K562 (cell line): ENCODE measurements around the gene HRC. TPM values are rescaled to one million over a fixed set of nuclear protein-coding genes. Genes with fewer than 3 reads are reported as not detected.
A peak's percentile ranks its signal among the peaks of the same experiment; 100 is the strongest.

Experiments
- ATAC-seq: fragments of 200-7000 bp; cut with Tn5 transposase; 3 replicates; pipeline ENCODE4 v1.9.1; 2020; ENCODE audit warnings: moderate library complexity
- BruUV-seq: library from RNA; stranded (reverse); fragments of 400-500 nt; replicated peaks from 2 replicates; lab custom pipeline; 2021; lab: Mats Ljungman, UMichigan
- CTCF ChIA-PET: fragments of 300-600 bp; formaldehyde crosslinking; extraction: SDS; loops from one replicate; lab custom pipeline; 2021; ENCODE audit warnings: low intra/inter-chr PET ratio; lab: Yijun Ruan, JAX
- POLR2A ChIA-PET: fragments of 300-600, 350-650 bp; sonication (Branson Sonifier 250); formaldehyde crosslinking; extraction: SDS; loops from one replicate; lab custom pipeline; 2021; ENCODE audit warnings: antibody characterized with exemption, inconsistent platforms; lab: Yijun Ruan, JAX
- DNase-seq, 4 experiments: peaks; one replicate each; pipeline versions ENCODE4 v3.0.0 to v3.0.0-alpha.2; 2011 to 2018; ENCODE audit warnings: low spot score in 3 of 4, mixed read lengths in 3 of 4; ENCODE audit errors: extremely low read depth in 1 of 4
- FAIRE-seq: peaks from 2 replicates; lab custom pipeline; 2011; peaks lifted over from hg19 to GRCh38; lab: Jason Lieb, UNC
- H2AFZ ChIP-seq: 2 replicates; pipeline ENCODE4 v1.6.0; 2011; ENCODE audit warnings: low read depth, low read length, control low read depth, inconsistent platforms
- H3K27ac ChIP-seq: fragments of 200-600 bp; 3 replicates; pipeline ENCODE4 v1.8.0; 2011; ENCODE audit warnings: low read depth, mild to moderate bottlenecking, control low read depth, inconsistent platforms, low read length, moderate library complexity, mixed read lengths; ENCODE audit errors: extremely low read depth
- H3K27me3 ChIP-seq, 2 experiments: fragments of 300-600 bp in 1 of 2; 2 replicates in 1 of 2; 3 replicates in 1 of 2; pipeline versions ENCODE4 v1.6.0 to v1.8.0; 2011; ENCODE audit warnings: inconsistent platforms in 2 of 2, low read length in 2 of 2, mild to moderate bottlenecking in 1 of 2, mixed read lengths in 1 of 2, moderate library complexity in 1 of 2; ENCODE audit not compliant: control insufficient read depth in 2 of 2, insufficient read depth in 2 of 2
- H3K36me3 ChIP-seq: fragments of 300-600 bp; 3 replicates; pipeline ENCODE4 v1.8.0; 2011; ENCODE audit warnings: mild to moderate bottlenecking, low read length, inconsistent platforms; ENCODE audit not compliant: control insufficient read depth, insufficient read depth
- H3K4me1 ChIP-seq, 2 experiments: fragments of 200-600 bp in 1 of 2; replicated peaks in 1 of 2; 2 replicates in 1 of 2; 3 replicates in 1 of 2; pipeline versions ENCODE4 v1.5.1 to v1.8.0; 2011; ENCODE audit warnings: inconsistent platforms in 2 of 2, low read length in 2 of 2, mild to moderate bottlenecking in 1 of 2, mixed read lengths in 1 of 2, moderate library complexity in 1 of 2; ENCODE audit not compliant: control insufficient read depth in 2 of 2, insufficient read depth in 2 of 2
- H3K4me2 ChIP-seq: 2 replicates; pipeline ENCODE4 v1.6.1; 2011; ENCODE audit warnings: low read length, control low read depth, inconsistent platforms, mixed read lengths; ENCODE audit not compliant: insufficient read depth
- H3K4me3 ChIP-seq: fragments of 200-600 bp; sonication (generic), shearing (Covaris generic); 2 replicates; pipeline ENCODE4 v1.5.1; 2016; ENCODE audit warnings: control low read depth, inconsistent platforms
- H3K79me2 ChIP-seq: fragments of 200-600 bp; 3 replicates; pipeline ENCODE4 v1.8.0; 2011; ENCODE audit warnings: low read length, inconsistent platforms; ENCODE audit not compliant: control insufficient read depth, insufficient read depth
- H3K9ac ChIP-seq, 2 experiments: 2 replicates each; pipeline versions ENCODE4 v1.6.0 to v1.6.1; 2011; ENCODE audit warnings: low read depth in 2 of 2, low read length in 2 of 2, control low read depth in 1 of 2, inconsistent platforms in 1 of 2, mild to moderate bottlenecking in 1 of 2, mixed read lengths in 1 of 2; ENCODE audit not compliant: insufficient read depth in 1 of 2
- H3K9me1 ChIP-seq: one replicate; pipeline ENCODE4 v1.6.0; 2011; ENCODE audit warnings: inconsistent platforms, mild to moderate bottlenecking, low read length, moderate library complexity; ENCODE audit not compliant: control insufficient read depth, insufficient read depth
- H3K9me3 ChIP-seq: replicated peaks from 2 replicates; pipeline ENCODE4 v1.5.1; 2011; ENCODE audit warnings: low read depth, low read length, inconsistent platforms; ENCODE audit not compliant: control insufficient read depth, insufficient read depth
- H4K20me1 ChIP-seq: replicated peaks from 2 replicates; pipeline ENCODE4 v1.6.1; 2011; ENCODE audit warnings: low read length, inconsistent platforms, mixed read lengths; ENCODE audit not compliant: control insufficient read depth, insufficient read depth
- CREB1 ChIP-seq, 2 experiments: sonication (generic) in 1 of 2; formaldehyde crosslinking in 1 of 2; IDR thresholded peaks; 2 replicates each; pipeline versions ENCODE4 v1.6.1 to v1.8.0; 2012 to 2022; ENCODE audit warnings: inconsistent platforms in 1 of 2, mild to moderate bottlenecking in 1 of 2, missing genetic modification reagents in 1 of 2, moderate library complexity in 1 of 2
- NR2C1 ChIP-seq, 2 experiments: fragments of 450-650 bp; IDR thresholded peaks; 2 replicates each; pipeline ENCODE4 v1.6.1; 2017; ENCODE audit warnings: mild to moderate bottlenecking in 2 of 2, antibody characterized with exemption in 1 of 2, inconsistent platforms in 1 of 2, missing compliant biosample characterization in 1 of 2, missing genetic modification characterization in 1 of 2
- POLR2A ChIP-seq: fragments of 450-650 bp; conservative IDR thresholded peaks from 2 replicates; pipeline ENCODE4 v1.6.1; 2016
- TARDBP ChIP-seq: fragments of 450-650 bp; IDR thresholded peaks from 2 replicates; pipeline ENCODE4 v1.6.1; 2016
- ZNF76 ChIP-seq: fragments of 250-450 bp; sonication (Bioruptor Pico); IDR thresholded peaks from 2 replicates; pipeline ENCODE4 v1.4.0; 2020; ENCODE audit warnings: mild to moderate bottlenecking, moderate library complexity, borderline replicate concordance
- WGBS: fragments of 100-300 bp; shearing (Covaris generic); methylation state at CpG from one replicate; pipeline ENCODE4 v1.1.6; 2016; ENCODE audit warnings: low coverage, mixed read lengths; ENCODE audit not compliant: insufficient coverage; ENCODE audit errors: missing lambda C conversion rate; 5-methylcytosine and 5-hydroxymethylcytosine counted together
- in situ Hi-C: fragments of 300-500 bp; cut with MboI; formaldehyde crosslinking; loops from 4 replicates; pipeline ENCODE4 v1.15.0; 2018; ENCODE audit warnings: inconsistent platforms, mixed read lengths
- intact Hi-C: fragments of 100-400 bp; cut with micrococcal nuclease; formaldehyde crosslinking; loops from 2 replicates; pipeline ENCODE4 v1.14.2; 2022
- polyA plus RNA-seq, 8 experiments: library from polyadenylated mRNA; depleted of rRNA in 4 of 8; stranded (reverse) in 5 of 8; unstranded in 3 of 8; fragments of >200 nt; fragmentation: Nextera tagmentation in 2 of 8; fragmentation: Illumina TruSeq in 1 of 8; extraction: Ambion mirVana in 2 of 8; extraction: Trizol in 1 of 8; gene quantifications; 2 replicates each; pipeline versions ENCODE4 v1.2.1 to v1.2.3, GENCODE V29; 2011 to 2014; ENCODE audit warnings: inconsistent platforms in 1 of 8, missing spikeins in 1 of 8
- total RNA-seq, 7 experiments: library from RNA; depleted of rRNA in 6 of 7; stranded (reverse); fragments of >200 nt in 6 of 7; fragmentation: Illumina TruSeq in 2 of 7; extraction: Trizol in 2 of 7; gene quantifications; 2 replicates each; pipeline versions ENCODE4 v1.2.1 to v1.2.3, GENCODE V29; 2011 to 2021; ENCODE audit warnings: low replicate concordance in 1 of 7
- TF ChIP-seq, protein P1 (sequence below): sonication (generic); formaldehyde crosslinking; IDR thresholded peaks from 2 replicates; pipeline ENCODE4 v1.8.0; 2022; ENCODE audit warnings: mild to moderate bottlenecking, missing genetic modification reagents
- TF ChIP-seq, protein P2 (sequence below): sonication (generic); formaldehyde crosslinking; IDR thresholded peaks from 2 replicates; pipeline ENCODE4 v1.4.0; 2020; ENCODE audit warnings: mild to moderate bottlenecking, missing genetic modification reagents
- TF ChIP-seq, protein P3 (sequence below): IDR thresholded peaks from 2 replicates; pipeline ENCODE4 v1.6.1; 2011; ENCODE audit not compliant: insufficient read length; ENCODE audit errors: extremely low read depth

HRC gene
- total and polyA plus RNA-seq, 9 of the 15 experiments (the other 6 are each of a cell fraction or from before 2014, with no cell fraction given), result 0.66 to 18.7 (median 13.1) TPM

DNA sequence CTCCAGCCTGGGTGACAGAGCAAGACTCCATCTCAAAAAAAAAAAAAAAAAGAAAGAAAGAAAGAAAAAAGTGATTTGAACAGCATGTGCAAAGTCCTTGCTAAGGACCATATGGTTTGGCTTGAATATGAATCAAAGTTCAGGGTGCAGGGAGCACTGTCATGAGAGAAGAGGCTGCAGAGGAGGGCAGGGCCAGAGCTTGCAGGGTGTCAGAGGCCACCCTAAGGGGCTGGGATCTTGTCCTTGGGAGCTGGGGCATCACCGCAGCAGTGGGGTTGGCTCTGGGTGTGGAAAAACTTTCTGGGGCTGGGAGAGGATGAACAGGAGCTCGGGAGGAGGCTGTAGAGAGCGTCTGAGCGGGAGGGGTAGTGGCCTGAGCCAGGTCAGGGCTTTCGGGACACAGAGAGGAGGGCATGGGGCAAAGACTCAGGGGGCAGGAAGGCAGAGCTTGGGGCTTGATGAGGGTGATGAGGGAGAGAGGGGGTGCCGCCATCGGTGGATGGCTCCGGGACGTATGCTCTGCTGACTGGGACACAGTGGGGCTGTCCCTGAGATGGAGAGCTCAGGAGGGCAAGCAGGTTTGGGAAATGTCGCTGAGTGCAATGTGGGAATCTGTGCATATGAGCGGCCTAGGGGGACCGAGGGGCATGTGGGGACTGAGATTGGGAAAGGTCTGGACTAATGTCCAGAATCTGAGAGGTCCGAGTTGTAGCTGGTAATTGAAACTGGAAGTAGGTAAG, 5.4 kb upstream of the HRC start (continued):
- TF ChIP-seq, protein P1, sequence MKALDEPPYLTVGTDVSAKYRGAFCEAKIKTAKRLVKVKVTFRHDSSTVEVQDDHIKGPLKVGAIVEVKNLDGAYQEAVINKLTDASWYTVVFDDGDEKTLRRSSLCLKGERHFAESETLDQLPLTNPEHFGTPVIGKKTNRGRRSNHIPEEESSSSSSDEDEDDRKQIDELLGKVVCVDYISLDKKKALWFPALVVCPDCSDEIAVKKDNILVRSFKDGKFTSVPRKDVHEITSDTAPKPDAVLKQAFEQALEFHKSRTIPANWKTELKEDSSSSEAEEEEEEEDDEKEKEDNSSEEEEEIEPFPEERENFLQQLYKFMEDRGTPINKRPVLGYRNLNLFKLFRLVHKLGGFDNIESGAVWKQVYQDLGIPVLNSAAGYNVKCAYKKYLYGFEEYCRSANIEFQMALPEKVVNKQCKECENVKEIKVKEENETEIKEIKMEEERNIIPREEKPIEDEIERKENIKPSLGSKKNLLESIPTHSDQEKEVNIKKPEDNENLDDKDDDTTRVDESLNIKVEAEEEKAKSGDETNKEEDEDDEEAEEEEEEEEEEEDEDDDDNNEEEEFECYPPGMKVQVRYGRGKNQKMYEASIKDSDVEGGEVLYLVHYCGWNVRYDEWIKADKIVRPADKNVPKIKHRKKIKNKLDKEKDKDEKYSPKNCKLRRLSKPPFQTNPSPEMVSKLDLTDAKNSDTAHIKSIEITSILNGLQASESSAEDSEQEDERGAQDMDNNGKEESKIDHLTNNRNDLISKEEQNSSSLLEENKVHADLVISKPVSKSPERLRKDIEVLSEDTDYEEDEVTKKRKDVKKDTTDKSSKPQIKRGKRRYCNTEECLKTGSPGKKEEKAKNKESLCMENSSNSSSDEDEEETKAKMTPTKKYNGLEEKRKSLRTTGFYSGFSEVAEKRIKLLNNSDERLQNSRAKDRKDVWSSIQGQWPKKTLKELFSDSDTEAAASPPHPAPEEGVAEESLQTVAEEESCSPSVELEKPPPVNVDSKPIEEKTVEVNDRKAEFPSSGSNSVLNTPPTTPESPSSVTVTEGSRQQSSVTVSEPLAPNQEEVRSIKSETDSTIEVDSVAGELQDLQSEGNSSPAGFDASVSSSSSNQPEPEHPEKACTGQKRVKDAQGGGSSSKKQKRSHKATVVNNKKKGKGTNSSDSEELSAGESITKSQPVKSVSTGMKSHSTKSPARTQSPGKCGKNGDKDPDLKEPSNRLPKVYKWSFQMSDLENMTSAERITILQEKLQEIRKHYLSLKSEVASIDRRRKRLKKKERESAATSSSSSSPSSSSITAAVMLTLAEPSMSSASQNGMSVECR (CRISPR knock-in tag), result no peak
- TF ChIP-seq, all 486 proteins: peak for 6

DNA sequence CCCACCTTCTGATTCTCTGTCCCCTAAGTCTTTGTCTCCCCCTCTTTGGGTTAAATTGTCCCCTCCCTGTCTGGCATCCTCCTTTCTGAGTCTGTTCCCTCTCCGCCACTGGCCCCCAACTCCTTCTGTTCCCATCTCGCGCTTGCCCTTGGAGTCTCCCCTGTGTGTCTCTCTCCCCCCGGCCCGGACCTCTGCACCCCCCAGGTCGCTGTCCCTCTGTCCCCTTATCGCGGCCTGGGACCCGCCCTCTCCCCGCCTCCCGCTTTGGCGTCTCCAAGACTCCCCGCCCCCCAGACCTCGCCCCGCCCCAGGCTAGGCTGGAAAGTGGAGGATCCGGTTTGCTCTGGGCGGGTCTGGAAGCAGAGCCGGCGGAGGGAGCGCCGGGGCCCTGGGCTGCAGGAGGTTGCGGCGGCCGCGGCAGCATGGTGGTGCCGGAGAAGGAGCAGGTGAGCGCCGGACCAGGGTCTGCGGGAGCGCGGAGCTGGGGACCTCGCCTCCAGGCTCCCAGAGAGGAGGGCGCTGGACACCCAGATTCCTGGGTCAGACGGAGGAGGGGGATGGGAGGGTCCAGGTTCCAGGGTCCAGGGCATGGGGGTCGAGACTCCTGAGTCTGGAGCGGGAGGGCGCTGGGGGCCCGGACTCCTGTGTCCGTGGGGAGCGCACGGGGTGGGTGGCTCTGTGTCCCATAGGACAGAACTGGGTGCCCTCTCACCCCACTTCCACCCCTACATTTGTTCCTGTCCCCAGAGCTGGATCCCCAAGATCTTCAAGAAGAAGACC, 2.4 kb upstream of the HRC start, which contains the start of gene TRPM4:
TSS of gene TRPM4 (plus strand) at position 348 of the 780 bp plus-strand sequence. CDS start at position 423, 75 bp downstream.
- peak within 1 kb of the TSS; percentile 95 for H3K27ac ChIP-seq
- TF ChIP-seq TARDBP (no peak), NR2C1 (IDR thresholded peaks at IDR 0.05) (no peak; the same call in none of the 2 replicates), NR2C1 (tag; IDR thresholded peaks at IDR 0.05) (peak; percentile 33; the same call in 1 of the 2 replicates), CREB1 (IDR thresholded peaks at IDR 0.05) (no peak), CREB1 (CRISPR knock-in tag; IDR thresholded peaks at IDR 0.05) (no peak; the same call in 1 of the 2 replicates), POLR2A (peak; percentile 96), ZNF76 (CRISPR knock-in tag) (0 out of 2 replicates have a peak, but pooled peaks have one; percentile 26)
- TF ChIP-seq, protein P2, sequence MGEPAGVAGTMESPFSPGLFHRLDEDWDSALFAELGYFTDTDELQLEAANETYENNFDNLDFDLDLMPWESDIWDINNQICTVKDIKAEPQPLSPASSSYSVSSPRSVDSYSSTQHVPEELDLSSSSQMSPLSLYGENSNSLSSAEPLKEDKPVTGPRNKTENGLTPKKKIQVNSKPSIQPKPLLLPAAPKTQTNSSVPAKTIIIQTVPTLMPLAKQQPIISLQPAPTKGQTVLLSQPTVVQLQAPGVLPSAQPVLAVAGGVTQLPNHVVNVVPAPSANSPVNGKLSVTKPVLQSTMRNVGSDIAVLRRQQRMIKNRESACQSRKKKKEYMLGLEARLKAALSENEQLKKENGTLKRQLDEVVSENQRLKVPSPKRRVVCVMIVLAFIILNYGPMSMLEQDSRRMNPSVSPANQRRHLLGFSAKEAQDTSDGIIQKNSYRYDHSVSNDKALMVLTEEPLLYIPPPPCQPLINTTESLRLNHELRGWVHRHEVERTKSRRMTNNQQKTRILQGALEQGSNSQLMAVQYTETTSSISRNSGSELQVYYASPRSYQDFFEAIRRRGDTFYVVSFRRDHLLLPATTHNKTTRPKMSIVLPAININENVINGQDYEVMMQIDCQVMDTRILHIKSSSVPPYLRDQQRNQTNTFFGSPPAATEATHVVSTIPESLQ (CRISPR knock-in tag), result 0 out of 2 replicates have a peak, but pooled peaks have one; percentile 61
- TF ChIP-seq, protein P3, sequence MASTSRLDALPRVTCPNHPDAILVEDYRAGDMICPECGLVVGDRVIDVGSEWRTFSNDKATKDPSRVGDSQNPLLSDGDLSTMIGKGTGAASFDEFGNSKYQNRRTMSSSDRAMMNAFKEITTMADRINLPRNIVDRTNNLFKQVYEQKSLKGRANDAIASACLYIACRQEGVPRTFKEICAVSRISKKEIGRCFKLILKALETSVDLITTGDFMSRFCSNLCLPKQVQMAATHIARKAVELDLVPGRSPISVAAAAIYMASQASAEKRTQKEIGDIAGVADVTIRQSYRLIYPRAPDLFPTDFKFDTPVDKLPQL, result no peak

More for the DNA sequence above, 2.4 kb upstream of the HRC start, which contains the start of gene TRPM4:
- POLR2A ChIA-PET, result interaction anchor here (0.6 to 2.0 kb wide), 2 partner anchors 8 to 29 kb away, joined by 3 to 6 read pairs; no protein-coding TSS in a partner anchor
- FAIRE-seq, result peak; percentile 40
- H3K79me2 ChIP-seq, result peaks cover 34% of the 10 kb centered on the region
- H4K20me1 ChIP-seq, result no peaks in the 10 kb centered on the region
- CTCF ChIA-PET, result interaction anchor here (0.6 kb wide), 1 partner anchor 43 kb away, joined by 4 read pairs; no protein-coding TSS in a partner anchor
- peak within 1 kb of the TSS; percentile 89 to 98 for H3K9ac ChIP-seq
- H3K36me3 ChIP-seq, result peaks cover 14% of the 10 kb centered on the region; the same call in 1 of the 3 replicates
- TSS peak; percentile 66 for BruUV-seq
- no peaks in the 10 kb centered on the region for H3K27me3 ChIP-seq
- H3K4me1 ChIP-seq, result peaks cover 55 to 74% of the 10 kb centered on the region in 2 experiments
- peak within 1 kb of the TSS; percentile 90 for H3K4me2 ChIP-seq
- DNase-seq, result peak; percentile 88 to 96 (median 93)
- intact Hi-C loops (loop anchor here (5.0 to 10.0 kb wide), 3 partner anchors 40 to 435 kb away; partner anchors contain the start of genes C19orf73, GYS1, PPFIA3 and PRR12), in situ Hi-C loops (no loop called here)
- H3K4me3 ChIP-seq, result peak within 1 kb of the TSS; percentile 83
- no peaks in the 10 kb centered on the region for H3K9me1 ChIP-seq
- peak within 1 kb of the TSS; percentile 72 for H2AFZ ChIP-seq
- ATAC-seq, result peak; percentile 88
- under 1% methylated on average over 36 of the region's 41 CpGs for WGBS
- no peaks in the 10 kb centered on the region for H3K9me3 ChIP-seq
